A549 treated with ZK216348 at 1 μM for 4 hours (cell line): ENCODE data around the gene EPN3. TPM values are rescaled to one million over a fixed set of nuclear protein-coding genes. Genes with fewer than 3 reads are reported as not detected.

Experiments used
- total RNA-seq: library from RNA; stranded (reverse); fragments of 200-300 nt; extraction: Qiagen RNA extraction; gene quantifications from 5 replicates; pipeline ENCODE4 v1.2.3, GENCODE V29; 2022; ENCODE audit warnings: low read depth

The EPN3 gene
- 0.16 to 0.28 TPM (median 0.20 TPM) in 4 of 5 replicates, not detected in the other for total RNA-seq

DNA sequence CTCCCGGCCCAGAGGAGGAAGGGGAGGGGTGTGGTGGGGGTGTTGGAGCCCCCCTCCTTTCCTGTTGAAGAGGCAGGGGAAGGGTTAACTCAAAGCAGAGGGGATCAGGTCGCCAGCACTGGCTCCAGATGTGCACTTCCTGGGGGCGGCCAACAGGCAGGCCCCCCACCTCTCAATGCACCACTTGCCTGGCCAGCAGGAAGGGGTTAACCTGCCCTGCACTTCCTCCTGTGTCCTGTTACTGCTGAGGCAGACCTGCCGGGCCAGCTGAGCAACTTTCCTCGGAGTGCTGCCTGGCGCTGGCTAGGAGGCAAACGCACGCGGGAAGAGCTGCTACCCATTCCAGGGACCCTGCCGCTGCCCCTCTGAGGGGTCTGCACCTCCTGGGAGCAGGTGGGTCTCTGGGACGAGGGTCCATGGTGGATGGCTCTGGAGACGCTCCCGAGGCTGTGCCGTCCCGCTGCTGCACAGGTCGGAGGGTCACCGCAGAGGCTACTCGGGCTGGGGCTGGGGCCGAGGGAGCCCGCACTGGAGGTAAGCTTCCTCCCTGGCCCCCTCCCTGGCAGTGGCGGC lies at the start of gene EPN3:
TSS of gene EPN3 (plus strand) at position 284 of the 573 bp plus-strand sequence. CDS start 3,822 bp downstream, outside the sequence.

DNA sequence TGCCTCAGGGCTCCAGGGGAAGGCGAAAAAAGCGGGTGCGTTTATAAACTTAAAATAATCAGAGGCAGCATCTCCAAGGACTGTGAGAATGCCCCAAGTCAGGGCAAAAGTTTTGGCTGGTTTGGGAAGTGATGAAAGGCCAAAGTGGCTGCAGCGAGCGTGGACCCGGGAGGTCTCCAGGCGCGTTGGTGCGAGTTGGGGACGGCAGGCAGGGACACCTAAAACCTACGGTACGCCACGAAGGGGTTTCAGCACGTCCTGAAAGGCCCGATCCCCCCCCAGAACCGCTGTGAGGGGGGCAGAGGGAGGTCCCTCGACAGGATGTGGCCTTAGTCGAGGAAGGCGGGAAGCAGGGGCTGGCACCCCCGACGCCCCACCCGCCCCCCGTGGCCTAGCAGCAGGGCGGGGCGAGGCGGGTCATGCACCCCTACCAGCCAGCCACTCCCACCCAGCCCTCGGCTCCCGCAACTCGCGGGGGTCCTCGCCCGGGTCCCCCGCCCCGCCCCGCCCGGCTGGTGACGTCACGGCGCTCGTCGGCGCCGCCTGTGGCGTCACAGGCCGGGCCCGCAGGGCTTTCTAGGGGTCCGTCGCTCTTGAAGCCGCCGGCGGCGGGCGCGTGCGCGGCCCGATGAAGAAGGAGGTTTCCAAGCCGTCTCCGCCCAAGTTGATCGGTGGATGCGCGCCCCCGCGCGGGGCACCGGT lies 24.5 kb upstream of the EPN3 start, which contains the start of gene MYCBPAP:
TSS of gene MYCBPAP (plus strand) at position 569 of the 702 bp plus-strand sequence. CDS start 236 bp downstream, outside the sequence.

DNA sequence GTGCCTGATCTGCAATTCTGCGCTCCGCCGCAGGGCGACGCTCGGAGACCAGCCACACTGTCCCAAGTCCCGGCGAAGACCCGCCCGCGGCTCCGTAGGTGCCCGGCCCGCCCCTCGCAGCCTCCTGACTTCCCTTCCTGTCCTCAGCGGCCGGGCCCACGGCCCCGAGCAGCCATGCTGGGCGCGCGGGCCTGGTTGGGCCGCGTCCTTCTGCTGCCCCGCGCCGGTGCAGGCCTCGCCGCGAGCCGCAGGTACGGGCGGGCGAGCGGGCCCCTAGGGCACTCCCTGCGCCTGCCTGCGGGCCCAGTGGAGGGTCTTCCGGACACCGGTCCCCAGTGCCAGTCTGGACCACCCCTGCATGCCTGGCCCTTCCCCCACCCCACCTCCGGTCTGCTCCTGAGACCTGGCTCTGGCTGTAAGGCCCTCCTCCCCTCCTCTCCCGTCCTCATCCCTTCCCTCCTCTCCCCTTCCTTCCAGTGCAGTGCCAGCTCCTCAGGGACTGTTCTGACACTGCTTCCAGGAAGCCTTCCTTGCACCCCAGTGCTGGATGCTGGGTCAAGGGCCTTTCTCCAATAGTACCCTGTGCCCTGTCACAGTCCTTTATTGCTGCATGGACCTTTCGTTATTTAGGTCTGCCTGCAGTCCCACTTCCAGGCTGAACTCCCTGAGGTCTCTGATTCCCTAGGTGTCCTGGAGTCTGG lies 14.7 kb downstream of the EPN3 start, which contains the start of gene SPATA20:
TSS of gene SPATA20 (plus strand) at position 140 of the 701 bp plus-strand sequence. CDS start at position 175, 35 bp downstream.

DNA sequence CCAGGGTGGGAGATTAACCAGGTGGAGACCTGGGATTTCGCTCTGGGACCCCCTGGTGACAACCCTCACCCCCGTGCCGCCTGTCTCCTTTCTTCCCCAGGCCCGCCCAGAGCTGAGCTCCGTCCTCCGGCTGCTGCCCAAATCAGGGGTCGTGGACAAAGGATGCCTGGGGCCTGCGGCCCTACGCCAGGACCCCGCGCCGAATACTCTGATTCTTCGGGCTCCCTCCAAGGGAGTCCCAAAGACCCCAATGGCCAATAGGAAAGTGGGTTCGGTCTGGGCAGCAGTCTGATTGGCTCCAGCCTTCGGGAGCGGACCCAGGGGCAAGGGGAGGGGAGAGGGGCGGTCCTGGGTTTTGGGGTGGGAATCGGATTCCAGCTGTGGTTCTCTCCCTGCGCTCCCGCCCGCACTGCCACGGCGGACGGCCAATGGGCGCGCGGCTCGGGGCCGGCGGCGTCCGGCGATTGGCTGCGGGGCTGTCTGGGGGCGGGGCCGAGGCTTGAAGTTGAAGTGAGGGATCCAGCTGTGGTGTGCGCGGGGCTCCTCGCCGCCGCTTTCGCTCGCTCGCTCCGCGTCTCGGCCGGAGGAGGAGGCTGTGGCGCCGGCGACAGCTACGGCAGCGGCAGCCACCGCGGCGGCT lies 27.8 kb downstream of the EPN3 start, which contains the start of gene CACNA1G:
TSS of gene CACNA1G (plus strand) at position 531 of the 640 bp plus-strand sequence. CDS start 745 bp downstream, outside the sequence.

Other genes with a start within 250 kb of the EPN3 start
- gene XYLT2, start 186.6 kb upstream of the EPN3 start, total RNA-seq, result 14.3 to 25.7 TPM (median 23.4 TPM) in 5 replicates
- 135 to 161 TPM (median 145 TPM) in 5 replicates for gene MRPL27, start 159.6 kb upstream of the EPN3 start, total RNA-seq
- gene EME1, start 159.5 kb upstream of the EPN3 start, total RNA-seq, result 14.1 to 17.0 TPM (median 15.3 TPM) in 5 replicates
- gene LRRC59, start 135.2 kb upstream of the EPN3 start, total RNA-seq, result 228 to 243 TPM (median 236 TPM) in 5 replicates
- 11.3 to 16.0 TPM (median 13.0 TPM) in 5 replicates for gene ACSF2, start 106.5 kb upstream of the EPN3 start, total RNA-seq
- not detected in 5 replicates for gene CHAD, start 63.9 kb upstream of the EPN3 start, total RNA-seq
- gene RSAD1, start 53.9 kb upstream of the EPN3 start, total RNA-seq, result 25.1 to 38.8 TPM (median 35.6 TPM) in 5 replicates
- gene MYCBPAP, start 24.3 kb upstream of the EPN3 start, total RNA-seq, result 0.08 to 1.1 TPM (median 0.53 TPM) in 5 replicates
- gene SPATA20, start 14.4 kb downstream of the EPN3 start, total RNA-seq, result 53.1 to 95.8 TPM (median 80.4 TPM) in 5 replicates
- 1.9 to 5.0 TPM (median 4.9 TPM) in 5 replicates for gene CACNA1G, start 28.0 kb downstream of the EPN3 start, total RNA-seq
- gene ABCC3, start 102.1 kb downstream of the EPN3 start, total RNA-seq, result 97.9 to 174 TPM (median 149 TPM) in 5 replicates
- 41.4 to 53.6 TPM (median 47.0 TPM) in 5 replicates for gene ANKRD40, start 175.2 kb downstream of the EPN3 start, total RNA-seq
- gene LUC7L3, start 186.9 kb downstream of the EPN3 start, total RNA-seq, result 77.3 to 174 TPM (median 89.9 TPM) in 5 replicates
- not detected in 5 replicates for gene ANKRD40CL, start 234.8 kb downstream of the EPN3 start, total RNA-seq